GM10266 (cell line): ENCODE measurements around the gene HPCA.

Experiments used
- DNase-seq: peaks from one replicate; pipeline ENCODE4 v3.0.0; 2012; ENCODE audit errors: extremely low spot score
- TF ChIP-seq, protein P1 (sequence below): IDR thresholded peaks from 2 replicates; pipeline ENCODE4 v1.5.1; 2012; ENCODE audit warnings: mild to moderate bottlenecking, low read depth; ENCODE audit not compliant: control insufficient read depth, insufficient read depth; ENCODE audit errors: missing control alignments

The HPCA gene

DNA sequence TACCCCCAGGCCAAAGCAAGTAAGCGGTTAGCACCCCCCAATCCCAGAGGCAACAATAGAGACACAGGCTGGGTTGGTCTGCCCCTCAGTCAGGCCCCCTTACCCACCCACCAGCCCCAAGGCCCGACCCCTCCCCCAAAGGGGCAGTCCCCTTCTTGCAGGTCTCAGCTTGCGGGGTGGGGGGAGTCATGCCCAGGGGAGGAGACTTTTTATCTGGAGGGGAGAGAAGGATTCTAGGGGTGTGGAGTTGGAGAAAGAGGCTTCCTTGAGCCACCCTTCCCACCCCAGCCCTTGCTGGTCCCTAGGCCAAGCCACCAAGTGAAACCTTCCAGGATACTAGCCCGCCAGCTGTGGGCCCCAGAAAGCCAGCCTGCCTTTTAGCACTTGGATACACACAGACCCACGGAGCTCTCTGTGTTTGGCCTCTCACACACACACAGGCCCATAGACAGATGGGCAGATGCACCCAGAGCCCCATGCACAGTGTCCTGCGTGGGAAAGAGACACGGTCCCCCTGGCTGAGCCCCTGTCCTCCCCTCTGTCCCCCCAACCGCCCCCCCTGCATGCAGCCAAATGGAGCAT, 7.8 kb downstream of the HPCA start:
- DNase-seq = no peak
- TF ChIP-seq, protein P1, sequence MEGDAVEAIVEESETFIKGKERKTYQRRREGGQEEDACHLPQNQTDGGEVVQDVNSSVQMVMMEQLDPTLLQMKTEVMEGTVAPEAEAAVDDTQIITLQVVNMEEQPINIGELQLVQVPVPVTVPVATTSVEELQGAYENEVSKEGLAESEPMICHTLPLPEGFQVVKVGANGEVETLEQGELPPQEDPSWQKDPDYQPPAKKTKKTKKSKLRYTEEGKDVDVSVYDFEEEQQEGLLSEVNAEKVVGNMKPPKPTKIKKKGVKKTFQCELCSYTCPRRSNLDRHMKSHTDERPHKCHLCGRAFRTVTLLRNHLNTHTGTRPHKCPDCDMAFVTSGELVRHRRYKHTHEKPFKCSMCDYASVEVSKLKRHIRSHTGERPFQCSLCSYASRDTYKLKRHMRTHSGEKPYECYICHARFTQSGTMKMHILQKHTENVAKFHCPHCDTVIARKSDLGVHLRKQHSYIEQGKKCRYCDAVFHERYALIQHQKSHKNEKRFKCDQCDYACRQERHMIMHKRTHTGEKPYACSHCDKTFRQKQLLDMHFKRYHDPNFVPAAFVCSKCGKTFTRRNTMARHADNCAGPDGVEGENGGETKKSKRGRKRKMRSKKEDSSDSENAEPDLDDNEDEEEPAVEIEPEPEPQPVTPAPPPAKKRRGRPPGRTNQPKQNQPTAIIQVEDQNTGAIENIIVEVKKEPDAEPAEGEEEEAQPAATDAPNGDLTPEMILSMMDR = no peak

DNA sequence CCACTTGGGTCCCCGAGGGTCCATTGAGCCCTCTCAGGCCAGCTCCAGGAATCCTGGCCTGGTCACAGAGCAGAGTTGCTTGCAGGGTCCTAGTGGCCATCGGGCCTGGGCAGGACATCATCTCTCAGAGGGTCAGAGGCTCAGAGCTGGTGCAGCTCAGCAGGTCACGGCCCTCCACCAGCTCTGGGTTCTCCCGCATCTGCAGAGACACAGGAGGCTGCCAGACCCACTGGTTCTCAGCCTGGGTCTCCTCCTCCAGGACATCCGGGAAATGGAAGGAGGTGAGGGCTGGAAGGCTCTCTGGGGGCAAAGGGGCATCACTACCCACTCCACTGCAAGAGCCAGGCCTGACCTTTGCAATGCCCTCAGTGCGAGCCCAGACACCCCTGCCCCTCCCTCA, 8.4 kb downstream of the HPCA start:
- DNase-seq = no peak
- TF ChIP-seq, protein P1 = no peak

DNA sequence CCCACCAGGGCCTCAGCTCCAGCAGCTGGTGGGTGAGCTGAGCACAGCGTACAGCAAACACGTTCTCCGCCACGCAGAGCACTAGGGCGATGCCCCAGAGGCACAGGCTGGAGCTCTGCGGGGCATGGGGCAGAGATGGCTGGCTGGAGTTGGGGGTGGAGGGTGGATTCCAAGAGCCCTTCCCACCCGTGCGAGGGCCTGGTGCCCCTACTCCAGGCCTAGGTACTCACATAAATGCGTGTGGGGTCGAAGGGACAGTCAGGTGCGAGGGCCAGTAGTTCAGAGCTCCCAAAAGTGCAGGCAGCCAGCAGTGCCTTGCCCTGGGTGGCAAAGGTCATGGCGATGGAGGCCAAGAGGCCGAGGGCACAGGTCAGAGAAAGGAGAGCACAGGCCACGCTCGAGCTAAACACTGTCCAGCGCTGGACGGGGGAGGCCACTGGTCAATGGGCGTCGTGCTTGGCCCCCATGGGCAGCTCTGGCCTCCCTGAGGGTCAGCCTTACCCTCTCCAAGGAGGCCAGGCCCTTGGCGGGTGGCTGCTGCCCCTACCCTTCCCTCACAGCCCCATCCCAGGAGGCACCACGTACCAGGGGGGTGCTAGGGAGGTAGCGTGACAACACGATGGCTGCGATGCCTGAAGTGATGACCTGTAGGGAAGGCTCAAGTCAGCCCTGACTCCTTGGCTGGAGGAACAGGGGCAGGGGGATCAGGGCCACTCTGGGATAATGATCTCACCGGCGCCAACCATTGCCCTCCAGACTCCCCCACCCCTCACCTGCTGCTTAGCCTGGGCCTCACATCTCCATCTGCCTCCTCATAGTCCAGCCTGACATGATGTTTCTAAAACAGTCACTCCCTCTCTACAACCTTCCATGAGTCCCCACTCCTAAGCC, 9.3 kb downstream of the HPCA start:
- no peak for DNase-seq

DNA sequence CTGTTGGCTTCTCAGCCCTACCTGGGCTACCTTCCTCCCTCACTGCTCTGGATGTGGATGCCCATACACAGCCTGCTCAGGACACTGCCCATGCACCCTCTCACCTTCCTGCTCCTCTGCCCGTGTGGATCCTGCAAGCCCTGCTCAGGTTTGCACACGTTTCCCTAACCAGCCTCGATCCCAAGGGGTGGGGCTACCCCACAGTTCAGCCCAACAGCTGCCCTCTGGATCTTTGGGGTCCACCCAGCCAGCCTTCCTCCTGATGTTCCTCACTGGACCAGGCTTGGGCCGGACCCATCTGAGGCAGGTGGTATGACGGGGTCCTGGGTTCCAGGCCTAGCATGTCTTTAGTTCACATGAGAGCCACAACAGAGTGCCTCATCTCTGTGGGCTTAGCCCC, 10.2 kb downstream of the HPCA start:
- no peak for DNase-seq

More for the DNA sequence above, 9.3 kb downstream of the HPCA start:
- TF ChIP-seq, protein P1 = no peak

DNA sequence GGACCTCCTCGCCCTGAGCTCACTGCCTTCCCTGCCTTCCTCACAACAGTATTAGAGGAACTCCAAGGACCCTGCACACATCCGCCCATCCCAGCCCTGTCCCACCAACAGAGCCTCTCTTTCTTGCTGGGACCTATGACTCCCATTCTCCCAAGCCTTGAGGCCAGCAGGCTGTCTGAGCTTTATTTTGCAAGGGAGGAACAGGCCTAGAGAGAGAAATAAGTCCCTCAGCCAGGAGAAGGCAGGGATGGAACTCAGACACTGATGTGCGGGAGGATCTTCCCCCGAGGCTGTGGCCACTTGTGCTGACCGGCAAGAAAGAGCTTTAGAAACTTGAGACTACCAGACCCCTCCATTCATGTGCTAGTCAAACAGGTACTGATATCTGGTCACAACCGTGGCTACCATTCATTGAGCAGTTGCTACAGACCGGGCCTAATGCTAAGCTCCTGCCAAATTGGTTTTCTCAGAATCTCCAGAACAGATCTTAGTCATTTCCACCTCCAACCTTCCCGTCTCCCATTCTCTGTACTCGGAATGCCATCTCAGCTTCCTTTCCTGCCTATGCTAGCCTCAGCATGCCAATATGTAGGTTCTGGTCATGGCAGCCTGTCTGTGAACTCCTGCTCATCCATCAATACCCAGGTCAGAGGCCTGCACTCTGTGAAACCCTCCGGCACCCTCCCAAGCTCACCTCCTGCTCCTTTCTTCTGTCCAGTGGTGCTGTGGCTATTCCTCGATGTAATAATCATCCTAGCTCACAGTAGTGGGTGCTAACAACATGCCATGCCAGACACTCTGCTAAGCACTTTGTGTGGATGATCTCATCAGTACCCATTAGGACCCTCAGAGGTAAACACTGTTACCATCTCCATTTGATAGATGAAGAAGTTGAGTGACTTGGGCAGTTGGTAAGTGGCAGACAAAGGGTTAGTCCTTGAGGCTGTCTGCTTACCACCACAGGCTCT, 11.1 kb downstream of the HPCA start:
- TF ChIP-seq, protein P1 = no peak

More for the DNA sequence above, 10.2 kb downstream of the HPCA start:
- TF ChIP-seq, protein P1 = no peak

DNA sequence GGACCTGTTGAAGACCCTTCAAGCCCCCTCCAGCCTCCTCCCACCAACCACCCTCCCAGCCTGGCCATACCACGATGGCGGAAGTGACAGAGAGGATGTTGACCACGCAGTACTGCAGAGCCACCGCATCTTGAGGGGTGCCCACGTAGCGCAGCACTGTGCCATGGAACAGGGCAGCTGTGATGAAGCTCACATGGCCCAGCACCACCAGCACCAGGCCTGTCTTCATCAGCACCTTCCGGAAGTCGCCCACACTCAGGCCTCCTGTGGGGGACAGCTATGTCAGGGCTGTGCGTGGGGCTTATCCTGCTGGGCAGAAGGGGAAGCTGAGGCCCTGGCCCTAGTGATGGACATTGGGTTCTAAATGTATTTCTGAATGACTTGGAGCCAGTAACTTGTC, 11.8 kb downstream of the HPCA start:
- TF ChIP-seq, protein P1 = no peak
- DNase-seq = no peak

More for the DNA sequence above, 11.1 kb downstream of the HPCA start:
- DNase-seq = no peak

DNA sequence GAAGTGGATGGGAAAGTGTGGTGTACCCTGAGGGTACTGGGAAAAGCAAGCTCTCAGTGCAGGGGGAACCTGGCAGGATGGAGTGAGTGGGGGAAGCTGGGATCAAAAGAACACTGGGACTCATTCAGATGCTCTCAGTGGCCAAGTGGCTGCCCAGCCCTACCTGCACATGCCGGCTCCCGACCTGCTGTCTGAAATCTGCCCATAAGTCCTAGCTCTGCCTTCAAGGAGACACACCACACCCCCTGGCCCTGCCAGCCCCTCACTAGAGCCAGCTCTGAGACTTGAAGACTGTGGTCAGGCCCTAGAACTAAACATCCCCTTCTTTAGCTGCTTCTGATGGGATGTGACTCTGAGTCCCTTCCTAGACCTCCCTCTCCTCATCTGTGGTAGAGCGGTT, 12.7 kb downstream of the HPCA start:
- TF ChIP-seq, protein P1 = no peak
- DNase-seq = no peak
